ENCODE results near the gene XRCC2. TPM values are rescaled to one million over a fixed set of nuclear protein-coding genes. Genes with fewer than 3 reads are reported as not detected.
"Not testable (repeated sequence)": the region's sequence is repeated elsewhere in the genome, so short reads cannot be mapped to it uniquely, and the experiment has no call there.

The XRCC2 gene
- total RNA-seq, 4 donors from 2014 or later: 0.15 to 1.6 (median 0.57) TPM

- intact Hi-C loops (cut with DNase I): no loop called here
Observed at GRCh38 chr7:152649220-152649619, 26.7 kb downstream of the XRCC2 start.

GRCh38 chr7:152647009-152647408, 28.9 kb downstream of the XRCC2 start:
- no peaks in the 10 kb centered on the region for H3K36me3 ChIP-seq
- intact Hi-C loops (cut with DNase I): no loop called here
- WGBS, 2 donors: 98 to 99% methylated on average over 3 of the region's 3 CpGs
- no peaks in the 10 kb centered on the region for H3K27me3 ChIP-seq
- no peak overlapping the region for H3K4me3 ChIP-seq (replicated peaks in 1 of 3)
- TF ChIP-seq CTCF (IDR thresholded peaks at IDR 0.05): no peak
- no peak for TF ChIP-seq POLR2A (IDR thresholded peaks at IDR 0.05)
- H3K27ac ChIP-seq: no peak overlapping the region
- H3K4me1 ChIP-seq: no peaks in the 10 kb centered on the region
- no peaks in the 10 kb centered on the region for H3K9me3 ChIP-seq
- no peak for DNase-seq

More at GRCh38 chr7:152649220-152649619, 26.7 kb downstream of the XRCC2 start:
- Histone ChIP-seq H3K27me3 (no peaks in the 10 kb centered on the region), H3K4me3 (replicated peaks in 1 of 3) (no peak overlapping the region), H3K4me1 (no peaks in the 10 kb centered on the region), H3K9me3 (no peaks in the 10 kb centered on the region), H3K27ac (no peak overlapping the region), H3K36me3 (no peaks in the 10 kb centered on the region)
- TF ChIP-seq POLR2A (IDR thresholded peaks at IDR 0.05): no peak
- no peak for TF ChIP-seq CTCF (IDR thresholded peaks at IDR 0.05)
- no peak for DNase-seq
- 88 to 91% methylated on average over 2 of the region's 2 CpGs for WGBS, 2 donors

- intact Hi-C loops (cut with DNase I); DNase-seq; H3K4me3 ChIP-seq (replicated peaks in 1 of 3); H3K36me3 ChIP-seq; H3K27ac ChIP-seq; H3K4me1 ChIP-seq; H3K27me3 ChIP-seq; H3K9me3 ChIP-seq: not testable (repeated sequence)
- 98 to 99% methylated on average over 11 of the region's 11 CpGs for WGBS, 2 donors
Observed at GRCh38 chr7:152646579-152646978, 29.4 kb downstream of the XRCC2 start.

GRCh38 chr7:152643979-152644559, 31.9 kb downstream of the XRCC2 start:
- intact Hi-C loops (cut with DNase I): no loop called here
- Histone ChIP-seq H3K36me3 (no peaks in the 10 kb centered on the region), H3K4me3 (replicated peaks in 1 of 3) (no peak overlapping the region), H3K27ac (no peak overlapping the region), H3K4me1 (no peaks in the 10 kb centered on the region), H3K27me3 (no peaks in the 10 kb centered on the region), H3K9me3 (no peaks in the 10 kb centered on the region)
- TF ChIP-seq CTCF (IDR thresholded peaks at IDR 0.05): no peak
- no peak for TF ChIP-seq POLR2A (IDR thresholded peaks at IDR 0.05)
- DNase-seq: no peak
- WGBS, 2 donors: 94 to 95% methylated on average over 9 of the region's 9 CpGs

- no peaks in the 10 kb centered on the region for H3K9me3 ChIP-seq
- intact Hi-C loops (cut with DNase I): no loop called here
- H3K4me3 ChIP-seq (replicated peaks in 1 of 3): no peak overlapping the region
- 92 to 93% methylated on average over 6 of the region's 6 CpGs for WGBS, 2 donors
- H3K27me3 ChIP-seq: no peaks in the 10 kb centered on the region
- no peak overlapping the region for H3K27ac ChIP-seq
- no peaks in the 10 kb centered on the region for H3K36me3 ChIP-seq
- no peak for DNase-seq
- TF ChIP-seq POLR2A (IDR thresholded peaks at IDR 0.05) (no peak), CTCF (IDR thresholded peaks at IDR 0.05) (no peak)
- H3K4me1 ChIP-seq: no peaks in the 10 kb centered on the region
Observed at GRCh38 chr7:152641384-152641783, 34.6 kb downstream of the XRCC2 start.

Measured in thyroid gland (tissue), 4 donors.